A549 (cell line): Measurements from ENCODE around the gene DDIAS.

Source experiments
- RNF2 ChIP-seq: fragments of 200-600 bp; sonication (generic); IDR thresholded peaks from 2 replicates; pipeline ENCODE4 v1.6.1; 2016; ENCODE audit warnings: low read depth, mild to moderate bottlenecking, antibody characterized with exemption, moderate library complexity, borderline replicate concordance
- ZFP36 ChIP-seq: fragments of 450-650 bp; IDR thresholded peaks from 2 replicates; pipeline ENCODE4 v1.6.1; 2014; ENCODE audit warnings: borderline replicate concordance; ENCODE audit not compliant: partially characterized antibody

- no peak for TF ChIP-seq ZFP36
- no peak for TF ChIP-seq RNF2
Measured at GRCh38 chr11:82929121-82929520, 27.6 kb downstream of the DDIAS start.
